Stomach smooth muscle (tissue), 2 donors: ENCODE data around the gene SOHLH1.

Source experiments
- H3K27ac ChIP-seq: one replicate; pipeline ENCODE4 v1.7.0; 2013; ENCODE audit warnings: mild to moderate bottlenecking, low read length, inconsistent platforms
- H3K27me3 ChIP-seq, 2 donors: one replicate each; pipeline ENCODE4 v1.7.0; 2013; ENCODE audit warnings: low read length in 2 of 2; ENCODE audit not compliant: insufficient read depth in 2 of 2, control insufficient read depth in 1 of 2
- H3K36me3 ChIP-seq, 2 donors: one replicate each; pipeline ENCODE4 v1.7.0; 2013; ENCODE audit warnings: low read length in 2 of 2; ENCODE audit not compliant: control insufficient read depth in 2 of 2, insufficient read depth in 2 of 2
- H3K4me1 ChIP-seq: one replicate; pipeline ENCODE4 v1.7.0; 2013; ENCODE audit warnings: low read length; ENCODE audit not compliant: control insufficient read depth, insufficient read depth
- H3K4me3 ChIP-seq, 2 donors: one replicate each; pipeline ENCODE4 v1.7.0; 2013; ENCODE audit warnings: low read length in 2 of 2
- H3K9ac ChIP-seq, 2 donors: one replicate each; pipeline ENCODE4 v1.7.0; 2013; ENCODE audit warnings: low read length in 2 of 2, mild to moderate bottlenecking in 1 of 2
- H3K9me3 ChIP-seq, 2 donors: one replicate each; pipeline ENCODE4 v1.7.0; 2013; ENCODE audit warnings: low read length in 2 of 2; ENCODE audit not compliant: control insufficient read depth in 2 of 2
- donor health status: healthy.
- donor health status: Pancreatic carcinoma.

SOHLH1 gene

DNA sequence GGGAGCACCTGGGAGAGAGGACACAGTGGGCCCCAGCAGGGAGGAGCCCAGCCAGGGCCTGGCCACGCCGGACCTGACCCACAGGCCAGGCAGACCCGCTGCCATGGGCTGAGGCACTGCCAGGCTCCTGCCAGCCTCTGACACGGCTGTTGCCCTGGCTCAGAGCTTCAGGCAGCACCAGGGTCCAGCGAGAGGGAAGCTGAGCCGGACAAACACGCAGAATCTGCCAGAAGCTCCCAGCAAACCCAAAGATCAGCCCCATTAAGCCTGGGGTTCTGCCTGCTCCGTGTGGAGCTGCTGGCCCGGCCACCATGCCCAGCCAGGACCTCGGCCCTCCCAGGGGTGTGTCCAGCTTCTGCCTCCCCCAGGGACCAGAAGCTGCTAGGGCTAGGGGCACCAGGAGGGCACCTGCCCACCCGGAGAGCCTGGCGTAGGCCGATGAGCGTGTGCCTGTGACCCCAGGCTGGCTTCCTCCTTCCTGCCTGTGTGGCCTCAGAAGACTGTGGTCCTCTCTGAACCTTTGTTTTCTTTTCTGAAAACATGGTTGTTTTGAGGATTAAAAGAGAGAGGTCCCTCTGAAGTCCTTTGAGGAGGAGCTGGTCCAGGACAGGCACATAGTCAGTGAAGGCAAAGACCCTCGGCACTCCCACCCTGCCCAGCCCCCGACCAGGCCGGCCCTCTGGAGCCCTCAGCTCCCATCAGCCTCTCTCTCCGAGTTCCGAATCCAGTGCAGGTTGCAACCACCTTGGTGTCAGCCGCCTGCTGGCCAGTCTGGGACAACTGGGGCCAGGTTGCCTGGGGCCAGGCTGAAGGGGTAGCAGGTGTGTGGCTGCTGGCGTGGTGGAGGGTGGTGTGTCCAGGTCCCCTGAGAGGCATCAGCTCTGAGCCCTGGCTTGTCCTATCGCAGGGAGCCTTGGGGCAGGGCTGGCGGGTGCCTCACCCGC is 42.3 kb upstream of the SOHLH1 start:
- Histone ChIP-seq H3K36me3 (no peaks in the 10 kb centered on the region), H3K4me1 (no peaks in the 10 kb centered on the region), H3K27ac (no peak overlapping the region), H3K4me3 (no peak overlapping the region), H3K27me3 (peaks cover 12 to 22% of the 10 kb centered on the region in 2 donors), H3K9me3 (no peaks in the 10 kb centered on the region), H3K9ac (no peak overlapping the region)

GRCh38 chr9:135739271-135740220 is 40.3 kb upstream of the SOHLH1 start:
- Histone ChIP-seq H3K27me3 (peaks cover 15 to 26% of the 10 kb centered on the region in 2 donors), H3K9ac (no peak overlapping the region), H3K9me3 (no peaks in the 10 kb centered on the region), H3K36me3 (no peaks in the 10 kb centered on the region), H3K4me1 (no peaks in the 10 kb centered on the region), H3K4me3 (no peak overlapping the region), H3K27ac (no peak overlapping the region)

GRCh38 chr9:135737840-135738521 is 38.7 kb upstream of the SOHLH1 start:
- no peak overlapping the region for H3K4me3 ChIP-seq

GRCh38 chr9:135736979-135737839 is 37.9 kb upstream of the SOHLH1 start:
- no peaks in the 10 kb centered on the region for H3K36me3 ChIP-seq
- H3K9me3 ChIP-seq, result no peaks in the 10 kb centered on the region
- peaks cover 15 to 28% of the 10 kb centered on the region in 2 donors for H3K27me3 ChIP-seq
- no peaks in the 10 kb centered on the region for H3K4me1 ChIP-seq
- no peak overlapping the region for H3K27ac ChIP-seq
- no peak overlapping the region for H3K9ac ChIP-seq
- no peak overlapping the region for H3K4me3 ChIP-seq

More at GRCh38 chr9:135737840-135738521, 38.7 kb upstream of the SOHLH1 start:
- no peaks in the 10 kb centered on the region for H3K36me3 ChIP-seq
- H3K27me3 ChIP-seq, result peaks cover 15 to 30% of the 10 kb centered on the region in 2 donors
- H3K9ac ChIP-seq, result no peak overlapping the region
- H3K27ac ChIP-seq, result no peak overlapping the region
- H3K9me3 ChIP-seq, result no peaks in the 10 kb centered on the region
- H3K4me1 ChIP-seq, result no peaks in the 10 kb centered on the region

DNA sequence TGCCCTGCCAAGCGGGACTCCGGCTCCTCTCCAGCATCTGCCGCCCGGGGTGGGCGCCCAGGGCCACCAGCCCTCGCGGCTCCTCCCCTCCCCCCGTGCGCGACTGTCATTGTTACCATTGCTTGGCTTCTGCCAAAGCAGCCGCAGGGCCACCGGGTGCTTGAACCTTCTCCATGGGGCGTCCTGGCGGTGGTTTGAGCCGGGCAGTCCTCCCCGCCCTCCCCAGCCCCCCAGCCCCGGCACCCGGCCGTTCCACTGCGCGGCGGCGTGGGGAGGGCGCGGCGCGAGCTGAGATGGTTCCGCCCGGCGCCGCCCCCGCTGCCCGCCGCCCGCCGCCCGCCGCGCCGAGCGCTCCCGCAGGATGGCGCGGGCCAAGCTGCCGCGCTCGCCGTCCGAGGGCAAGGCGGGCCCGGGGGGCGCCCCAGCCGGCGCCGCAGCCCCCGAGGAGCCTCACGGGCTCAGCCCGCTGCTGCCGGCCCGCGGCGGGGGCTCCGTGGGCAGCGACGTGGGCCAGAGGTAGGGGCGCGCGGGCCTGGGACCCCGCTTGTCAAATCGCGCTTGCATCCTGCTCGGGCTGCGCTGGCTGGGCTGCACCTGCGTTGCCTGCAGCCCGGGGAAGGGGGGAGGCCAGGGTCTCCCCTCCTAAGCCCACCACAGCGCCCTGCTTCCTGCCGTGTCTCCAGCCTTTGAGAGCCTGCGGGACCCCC is 37.1 kb upstream of the SOHLH1 start:
- Histone ChIP-seq H3K36me3 (no peaks in the 10 kb centered on the region), H3K27me3 (peaks cover 15 to 28% of the 10 kb centered on the region in 2 donors), H3K9me3 (peaks cover 0 to 3% of the 10 kb centered on the region in 2 donors), H3K27ac (no peak overlapping the region), H3K9ac (no peak overlapping the region), H3K4me1 (no peaks in the 10 kb centered on the region), H3K4me3 (no peak overlapping the region)

- no peak overlapping the region for H3K4me3 ChIP-seq
- H3K4me1 ChIP-seq, result no peaks in the 10 kb centered on the region
- no peak overlapping the region for H3K27ac ChIP-seq
- H3K9me3 ChIP-seq, result peaks cover 0 to 10% of the 10 kb centered on the region in 2 donors
- H3K9ac ChIP-seq, result no peak overlapping the region
- H3K36me3 ChIP-seq, result no peaks in the 10 kb centered on the region
- peaks cover 15 to 22% of the 10 kb centered on the region in 2 donors for H3K27me3 ChIP-seq
Observed at GRCh38 chr9:135734616-135735144, 35.4 kb upstream of the SOHLH1 start.

DNA sequence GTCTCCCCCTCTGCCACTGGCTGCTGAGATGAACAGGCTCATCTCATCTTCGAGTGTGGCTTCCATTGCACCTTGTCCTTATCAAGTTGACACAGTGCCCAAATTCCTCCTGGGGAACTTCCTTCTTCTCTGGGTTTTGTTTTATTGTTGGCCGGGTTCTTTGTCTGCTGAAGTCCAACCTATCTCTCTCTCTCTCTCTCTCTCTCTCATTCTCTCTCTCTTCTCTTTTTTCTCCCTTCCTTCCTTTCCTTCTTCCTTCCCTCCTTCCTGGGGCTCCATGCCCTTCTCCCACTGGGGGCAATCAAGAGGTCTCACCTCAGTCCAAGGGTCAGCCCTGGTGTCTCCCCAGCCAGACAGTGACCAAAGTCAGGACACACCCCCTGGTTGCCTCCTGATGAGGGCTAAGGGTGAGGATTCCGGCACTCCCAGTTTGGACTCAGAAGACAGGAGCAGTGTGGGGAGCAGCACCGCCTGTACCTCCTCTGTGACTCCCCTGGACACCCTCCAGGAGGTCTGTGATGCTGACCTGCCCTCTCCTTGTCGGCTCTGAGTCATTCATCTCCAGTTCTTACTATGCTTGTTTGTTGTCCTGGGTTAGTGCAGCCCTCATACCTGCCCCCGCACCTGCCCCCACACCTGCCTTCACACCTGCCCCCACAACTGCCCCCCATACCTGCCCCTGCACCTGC is 33.4 kb upstream of the SOHLH1 start:
- peaks cover 0 to 10% of the 10 kb centered on the region in 2 donors for H3K9me3 ChIP-seq
- H3K4me3 ChIP-seq, result no peak overlapping the region
- H3K36me3 ChIP-seq, result no peaks in the 10 kb centered on the region
- no peak overlapping the region for H3K9ac ChIP-seq
- H3K4me1 ChIP-seq, result no peaks in the 10 kb centered on the region
- H3K27ac ChIP-seq, result no peak overlapping the region
- peaks cover 8 to 14% of the 10 kb centered on the region in 2 donors for H3K27me3 ChIP-seq

- H3K9me3 ChIP-seq, result peaks cover 0 to 10% of the 10 kb centered on the region in 2 donors
- no peaks in the 10 kb centered on the region for H3K4me1 ChIP-seq
- no peak overlapping the region for H3K4me3 ChIP-seq
- H3K9ac ChIP-seq, result no peak overlapping the region
- no peak overlapping the region for H3K27ac ChIP-seq
- H3K36me3 ChIP-seq, result no peaks in the 10 kb centered on the region
- H3K27me3 ChIP-seq, result peaks cover 5 to 8% of the 10 kb centered on the region in 2 donors
Observed at GRCh38 chr9:135731454-135731853, 32.2 kb upstream of the SOHLH1 start.

DNA sequence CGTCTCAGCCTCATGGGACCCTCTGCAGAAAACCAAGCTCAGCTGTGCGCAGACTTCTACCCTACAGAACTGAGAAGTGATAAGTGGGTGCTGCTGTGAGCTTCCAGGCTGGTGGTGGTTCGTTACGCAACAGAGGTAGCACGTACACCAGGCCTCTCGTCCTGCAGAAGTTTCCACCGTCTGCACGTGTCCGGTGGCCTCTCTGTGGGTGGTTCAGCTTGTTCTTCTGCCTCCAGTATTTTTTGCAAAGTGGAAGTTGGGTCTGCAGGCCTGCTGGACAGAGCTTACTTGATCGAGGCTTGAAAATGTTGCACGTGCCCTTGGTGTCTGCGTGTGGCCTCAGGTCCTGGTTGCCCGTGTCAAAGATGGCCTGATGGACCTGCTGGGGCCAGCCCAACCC is 30.2 kb upstream of the SOHLH1 start:
- peaks cover 0 to 10% of the 10 kb centered on the region in 2 donors for H3K9me3 ChIP-seq

More for the DNA sequence above, 30.2 kb upstream of the SOHLH1 start:
- Histone ChIP-seq H3K36me3 (no peaks in the 10 kb centered on the region), H3K9ac (no peak overlapping the region), H3K4me3 (no peak overlapping the region), H3K4me1 (no peaks in the 10 kb centered on the region), H3K27ac (no peak overlapping the region), H3K27me3 (peaks cover 0 to 10% of the 10 kb centered on the region in 2 donors)
